GM18951 (cell line): ENCODE measurements around the gene ELMO1.

ENCODE experiments used
- POLR2A ChIP-seq: IDR thresholded peaks from 4 replicates; pipeline ENCODE4 v1.6.1; 2011; ENCODE audit warnings: mild to moderate bottlenecking; ENCODE audit not compliant: insufficient read length, insufficient read depth; ENCODE audit errors: extremely low read depth
- in situ Hi-C: fragments of 300-500 bp; cut with MboI; formaldehyde crosslinking; loops from one replicate; pipeline ENCODE4 v1.12.0; 2022; ENCODE audit warnings: low sequenced_read_pairs, mixed read lengths, inconsistent platforms; ENCODE audit not compliant: unreplicated experiment

Gene ELMO1

DNA sequence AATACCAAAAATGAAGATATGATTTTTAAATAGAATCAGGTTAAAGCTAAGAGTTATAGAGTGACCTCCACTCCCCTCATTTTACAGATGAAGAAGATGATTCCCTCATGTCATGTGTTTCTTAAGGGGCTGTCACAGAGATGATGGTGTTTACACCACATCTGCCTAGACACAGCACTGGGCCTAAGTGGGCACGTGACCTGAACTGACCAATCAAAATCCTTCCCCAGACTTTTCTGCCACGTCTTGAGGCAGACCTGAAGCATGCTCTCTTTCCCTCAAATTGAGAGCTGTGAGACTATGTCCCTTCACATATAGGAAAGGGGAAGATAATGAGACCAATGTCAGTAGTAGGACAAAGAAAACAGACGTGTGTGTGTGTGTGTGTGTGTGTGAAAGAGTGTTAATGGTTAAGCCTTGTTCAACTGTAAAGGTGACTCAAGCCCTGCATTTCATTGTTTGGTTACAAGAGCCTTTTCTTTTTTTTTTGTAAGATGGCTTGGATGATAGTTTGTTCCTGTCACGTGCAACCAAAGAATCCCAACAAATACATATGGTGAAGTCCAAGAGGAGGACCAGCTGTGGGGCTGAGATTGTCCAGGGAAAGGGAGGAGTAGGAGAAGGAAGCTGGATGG, 551.6 kb downstream of the ELMO1 start:
- in situ Hi-C loops, result no loop called here
- TF ChIP-seq POLR2A, result no peak

GRCh38 chr7:36896418-36896817, 552.2 kb downstream of the ELMO1 start:
- in situ Hi-C loops, result no loop called here
- no peak for TF ChIP-seq POLR2A

GRCh38 chr7:36895192-36895591, 553.5 kb downstream of the ELMO1 start:
- TF ChIP-seq POLR2A, result no peak
- in situ Hi-C loops, result no loop called here

DNA sequence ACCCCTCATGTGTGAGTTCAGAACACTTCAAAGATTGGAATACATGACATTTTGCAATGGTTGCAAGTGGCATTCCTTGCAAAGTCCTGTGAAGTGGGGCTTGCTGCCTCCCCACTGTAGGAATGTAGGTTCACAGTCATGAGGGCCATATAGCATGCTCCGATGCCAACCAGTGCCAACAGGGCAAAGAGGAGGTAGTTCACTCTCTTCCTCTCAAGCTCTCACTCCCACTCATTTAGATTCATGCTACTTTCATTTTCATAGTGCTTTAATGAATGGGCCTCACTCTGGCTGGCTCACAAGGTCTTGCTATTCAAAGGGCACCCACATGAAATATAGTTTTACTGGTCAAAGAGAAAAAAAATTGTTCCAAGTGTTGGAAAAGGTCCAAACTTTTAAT, 554.5 kb downstream of the ELMO1 start:
- in situ Hi-C loops, result no loop called here
- TF ChIP-seq POLR2A, result no peak

DNA sequence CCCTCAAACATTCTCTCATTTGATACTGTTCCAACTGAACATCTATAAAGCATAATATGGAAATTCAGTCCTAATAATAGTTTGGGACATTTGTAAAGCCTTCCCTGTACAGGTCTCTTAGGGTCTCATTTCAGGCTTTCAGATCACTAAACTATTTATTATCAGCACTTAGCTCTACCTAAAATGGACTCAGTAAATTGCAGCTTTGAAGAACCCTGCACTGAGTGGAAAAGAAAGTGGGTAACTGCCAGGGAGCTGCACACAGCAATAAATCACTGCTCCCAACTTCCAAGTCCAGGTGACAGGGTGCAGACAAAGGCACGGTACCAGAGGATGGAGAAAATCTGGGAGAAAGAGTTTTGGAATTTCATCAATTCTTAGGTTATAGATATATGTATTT, 559.5 kb downstream of the ELMO1 start:
- TF ChIP-seq POLR2A, result no peak
- in situ Hi-C loops, result no loop called here

GRCh38 chr7:36887969-36888368, 560.7 kb downstream of the ELMO1 start:
- in situ Hi-C loops, result no loop called here
- TF ChIP-seq POLR2A, result no peak

DNA sequence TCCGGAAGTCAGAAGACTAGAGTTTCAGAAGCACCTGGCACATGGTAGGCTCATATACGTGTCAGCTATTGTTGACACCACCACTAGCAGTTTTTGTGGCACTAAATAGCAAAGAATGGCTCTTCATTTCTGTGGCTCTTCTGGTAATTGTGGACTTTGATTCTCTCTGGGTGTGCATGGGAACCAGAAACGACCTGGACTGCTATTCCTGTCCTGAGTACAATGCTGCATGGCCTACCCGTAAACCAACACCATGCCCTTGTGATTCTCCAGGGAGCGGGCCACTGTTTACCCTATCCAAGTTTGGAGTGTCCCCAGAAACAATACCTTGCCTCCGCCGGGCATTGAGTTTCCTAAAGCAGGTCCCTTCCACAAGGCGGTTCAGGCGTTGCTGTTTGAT, 561.4 kb downstream of the ELMO1 start:
- in situ Hi-C loops, result no loop called here
- no peak for TF ChIP-seq POLR2A

DNA sequence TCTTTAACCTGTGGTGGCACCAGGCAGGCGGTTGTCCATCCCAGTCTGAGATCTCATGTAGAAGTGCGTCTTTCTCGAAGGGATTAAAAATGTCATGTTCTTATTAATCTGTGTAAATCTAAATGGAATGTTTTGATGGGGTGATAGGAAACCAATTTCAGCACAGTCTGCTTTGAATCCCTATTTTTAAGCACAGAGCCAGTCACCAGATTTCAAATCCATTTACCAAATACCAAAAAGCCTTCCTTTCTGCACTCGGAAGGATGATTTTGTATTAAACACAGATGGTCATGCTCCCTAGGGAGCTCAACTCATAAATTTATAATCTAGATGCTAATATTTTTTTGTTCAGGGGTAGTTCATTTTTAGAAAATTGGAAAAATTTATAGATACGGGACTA, 563.8 kb downstream of the ELMO1 start:
- in situ Hi-C loops, result no loop called here
- no peak for TF ChIP-seq POLR2A

DNA sequence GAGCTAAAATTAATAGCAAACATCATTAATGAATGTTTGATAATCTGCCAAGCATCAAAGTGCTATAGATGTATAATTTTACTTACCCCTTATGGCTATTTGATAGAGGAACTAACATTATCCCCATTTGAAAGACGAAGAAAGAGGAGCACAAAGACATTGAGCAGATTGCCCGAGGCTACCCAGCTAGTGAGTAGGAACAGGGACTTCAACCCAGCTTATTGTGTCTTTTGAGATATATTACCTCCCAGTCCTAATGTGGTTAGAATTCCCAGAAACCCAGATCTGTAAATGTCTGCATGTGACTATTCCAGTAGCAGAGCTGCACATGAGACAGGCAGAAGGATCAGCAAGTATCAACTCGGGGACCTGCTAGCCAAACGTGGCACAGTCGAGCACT, 564.3 kb downstream of the ELMO1 start:
- TF ChIP-seq POLR2A, result no peak
- in situ Hi-C loops, result no loop called here

DNA sequence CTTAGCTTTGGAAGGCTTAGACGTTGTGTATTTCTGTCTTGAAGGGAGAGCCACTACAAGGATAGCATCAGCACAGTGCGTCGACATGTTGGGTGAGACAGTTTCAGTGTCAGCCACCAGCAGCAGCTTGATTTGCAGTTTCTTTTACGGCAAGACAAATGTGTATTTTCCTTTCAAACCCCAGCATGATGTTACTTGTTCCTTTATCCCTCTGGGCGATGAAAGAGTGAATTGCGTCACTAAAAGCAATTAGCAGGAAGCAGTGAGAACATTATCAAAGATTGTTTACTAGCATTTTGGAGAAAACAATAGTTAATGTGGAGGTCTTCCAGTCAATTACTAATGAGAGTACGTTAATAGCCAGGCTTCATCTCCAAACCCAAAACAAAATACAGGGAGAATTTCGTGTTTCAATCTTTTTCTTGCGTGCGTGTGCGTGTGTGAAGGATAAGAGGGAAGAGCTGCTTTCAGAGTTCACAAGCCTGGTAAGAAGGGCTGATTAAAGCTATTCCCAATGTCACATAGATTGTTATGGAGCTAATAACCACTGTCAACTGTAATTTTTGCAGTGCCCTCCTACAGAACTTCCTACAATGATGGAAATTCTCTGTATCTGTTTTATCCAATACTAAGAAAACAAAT, 567.3 kb downstream of the ELMO1 start:
- in situ Hi-C loops, result no loop called here
- TF ChIP-seq POLR2A, result no peak

GRCh38 chr7:36880108-36880507, 568.6 kb downstream of the ELMO1 start:
- TF ChIP-seq POLR2A, result no peak
- in situ Hi-C loops, result no loop called here

GRCh38 chr7:36879021-36879420, 569.6 kb downstream of the ELMO1 start:
- no peak for TF ChIP-seq POLR2A

GRCh38 chr7:36878288-36878687, 570.4 kb downstream of the ELMO1 start:
- no peak for TF ChIP-seq POLR2A
- in situ Hi-C loops, result no loop called here

More at GRCh38 chr7:36879021-36879420, 569.6 kb downstream of the ELMO1 start:
- in situ Hi-C loops, result no loop called here

DNA sequence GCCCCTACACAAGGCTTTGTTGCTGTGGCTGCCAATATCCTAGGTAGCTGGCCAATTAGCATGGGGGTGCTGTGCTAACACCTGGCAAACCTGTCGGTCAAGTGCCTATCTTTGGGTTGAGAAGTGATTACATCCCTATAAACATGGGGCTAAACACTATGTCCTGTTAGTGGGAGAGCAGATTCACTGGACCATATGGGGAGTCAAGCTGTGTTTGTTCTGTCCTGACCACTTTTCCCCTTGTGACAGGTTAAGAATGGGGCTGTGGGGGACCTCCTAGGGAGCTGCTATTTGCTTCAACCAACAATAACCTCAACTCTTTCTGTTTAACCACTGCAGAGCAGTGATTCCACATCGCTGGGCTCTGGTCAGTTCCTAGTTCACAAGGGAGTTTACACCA, 572.9 kb downstream of the ELMO1 start:
- TF ChIP-seq POLR2A, result no peak
- in situ Hi-C loops, result no loop called here
